NCI-H187 (cell line): ENCODE results near the gene MAST1.
A peak's percentile ranks its signal among the peaks of the same experiment; 100 is the strongest.
"Not testable (repeated sequence)": the region's sequence is repeated elsewhere in the genome, so short reads cannot be mapped to it uniquely, and the experiment has no call there.

ENCODE experiments used
- DNase-seq, 2 experiments: peaks; one replicate each; lab custom pipeline; 2025; lab: John Stamatoyannopoulos, UW

MAST1 gene

DNA sequence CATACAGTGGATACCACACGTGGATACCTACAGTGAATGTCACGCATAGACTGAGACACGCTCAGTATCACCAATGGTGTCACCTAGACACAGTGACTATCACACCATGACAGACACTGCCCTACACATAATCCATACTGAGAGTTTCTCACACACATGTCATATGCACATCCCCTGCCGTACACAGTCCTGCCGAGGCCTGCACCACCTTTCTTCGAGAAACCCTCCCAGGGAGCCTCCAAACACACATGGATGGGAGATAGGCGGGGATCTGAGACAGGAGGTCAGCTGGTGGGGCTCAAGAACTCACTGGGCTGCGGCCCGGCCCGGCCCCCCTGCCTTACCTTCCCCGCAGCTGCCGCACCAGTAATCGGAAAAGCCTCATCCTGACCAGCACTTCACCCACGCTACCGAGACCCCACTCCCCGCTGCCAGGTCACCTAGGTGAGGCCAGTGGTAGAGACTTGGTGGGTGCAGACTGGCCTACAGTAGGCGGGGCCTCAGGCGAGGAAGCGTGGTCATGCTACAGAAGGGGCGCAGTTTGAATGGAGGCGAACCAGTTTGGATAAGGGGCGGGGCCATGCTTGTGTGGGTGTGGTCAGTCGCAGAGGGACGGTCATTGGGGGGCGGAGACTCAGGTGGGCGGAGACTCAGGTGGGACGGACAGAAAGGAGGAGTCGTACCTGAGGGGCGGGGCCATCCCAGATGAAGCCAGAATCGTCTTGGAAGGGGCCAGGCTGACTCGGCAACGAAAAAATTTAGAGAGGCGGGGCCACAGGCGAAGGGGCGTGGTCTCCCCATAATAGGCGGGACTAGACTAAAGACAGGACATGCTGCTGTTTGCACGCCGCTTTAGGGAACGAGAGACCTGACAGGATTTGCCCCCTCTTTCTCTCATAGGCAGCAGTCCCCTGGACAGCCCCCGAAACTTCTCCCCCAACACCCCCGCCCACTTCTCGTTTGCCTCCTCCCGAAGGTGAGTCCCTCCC is 2.1 kb downstream of the MAST1 start:
- peak; percentile 50 to 66 for DNase-seq

DNA sequence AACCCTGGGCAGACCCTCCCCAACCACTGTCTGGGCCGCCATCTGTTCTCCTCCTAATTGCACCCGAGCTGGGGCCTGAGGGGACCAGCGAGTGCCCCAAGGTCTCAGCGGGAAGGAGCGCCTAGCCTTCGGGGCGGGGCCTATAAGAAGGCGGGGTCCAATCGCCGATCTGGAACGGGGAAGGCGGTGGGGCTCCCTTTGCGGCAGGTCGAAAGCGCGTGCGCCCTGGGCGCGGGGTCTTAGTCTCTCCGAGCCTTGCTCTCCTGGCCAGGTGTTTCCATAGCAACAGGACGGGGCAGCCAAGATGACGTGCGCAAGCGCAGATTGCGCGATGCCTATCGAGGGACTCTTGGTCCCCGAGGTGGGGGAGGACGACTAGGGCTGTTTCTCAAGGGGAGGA is 2.8 kb downstream of the MAST1 start:
- DNase-seq, result peak; percentile 47 to 59

DNA sequence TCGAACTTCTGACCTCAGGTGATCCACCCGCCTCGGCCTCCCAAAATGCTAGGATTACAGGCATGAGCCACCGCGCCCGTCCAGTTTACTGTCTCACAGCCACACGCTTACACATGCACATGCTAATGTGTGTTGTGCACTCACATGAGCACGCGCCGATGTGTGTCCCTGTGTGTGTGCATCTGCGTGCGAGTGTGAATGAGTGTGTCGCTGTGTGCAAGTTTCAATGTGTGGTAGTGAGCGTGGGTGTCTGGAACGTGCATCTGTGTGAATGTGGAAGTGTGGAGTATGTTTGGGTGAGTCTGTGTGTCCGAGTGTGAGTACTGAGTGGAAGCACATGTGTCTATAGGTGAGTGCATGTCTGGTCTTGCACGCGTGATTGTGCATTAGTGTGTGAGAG is 4.2 kb downstream of the MAST1 start:
- no peak for DNase-seq

DNA sequence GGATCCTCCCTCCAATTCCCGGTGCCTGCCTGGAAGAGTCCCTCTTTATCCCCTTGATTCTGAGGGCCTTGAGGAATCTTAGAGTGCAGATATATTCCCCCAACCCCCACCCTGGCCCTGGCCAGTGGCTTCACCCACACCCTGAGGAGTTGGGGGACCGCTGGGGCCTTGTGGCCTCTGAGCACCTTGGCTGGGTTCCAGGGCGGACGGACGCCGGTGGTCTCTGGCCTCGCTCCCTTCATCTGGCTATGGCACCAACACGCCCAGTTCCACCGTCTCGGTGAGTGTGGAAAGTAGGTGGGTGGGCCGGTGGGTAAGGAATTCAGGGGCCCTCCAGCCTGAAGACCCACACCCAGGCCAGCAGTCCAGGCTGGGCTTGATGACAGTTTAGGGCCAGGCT is 5.0 kb downstream of the MAST1 start:
- DNase-seq, result no peak

DNA sequence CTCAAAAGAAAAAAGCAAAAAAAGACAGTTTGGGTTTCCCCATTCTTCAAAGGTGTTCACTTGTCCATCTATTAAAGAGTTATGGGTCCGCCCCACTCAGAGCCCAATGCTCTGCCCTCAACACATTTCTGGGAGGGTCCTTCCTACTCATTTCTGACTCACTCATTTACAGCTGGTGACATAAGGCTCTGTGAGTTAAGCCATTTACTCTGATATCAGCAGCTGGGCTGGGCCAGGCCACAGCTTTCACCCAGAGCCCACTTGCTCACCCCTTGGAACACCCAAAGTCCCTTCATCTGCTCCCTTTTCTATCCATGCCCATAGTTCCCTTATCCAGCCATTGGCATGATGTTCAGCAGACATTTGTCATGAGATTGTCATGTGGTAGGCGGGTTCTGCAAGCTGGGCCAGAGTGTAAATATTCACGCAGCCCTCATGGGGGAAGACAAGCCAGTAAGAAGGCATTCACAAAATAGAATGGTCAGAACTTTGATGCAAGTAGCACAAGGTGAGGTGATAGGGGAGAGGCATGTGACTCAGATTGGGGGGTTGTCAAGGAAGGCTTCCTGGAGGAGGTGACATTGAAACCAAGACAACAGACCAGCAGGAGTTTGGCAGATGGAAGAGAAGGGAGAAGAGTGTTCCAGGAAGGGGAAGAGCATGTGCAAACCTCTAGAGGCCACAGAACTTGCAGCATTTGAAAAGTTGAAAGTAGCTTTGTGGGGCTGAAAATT is 5.9 kb downstream of the MAST1 start:
- no peak for DNase-seq

DNA sequence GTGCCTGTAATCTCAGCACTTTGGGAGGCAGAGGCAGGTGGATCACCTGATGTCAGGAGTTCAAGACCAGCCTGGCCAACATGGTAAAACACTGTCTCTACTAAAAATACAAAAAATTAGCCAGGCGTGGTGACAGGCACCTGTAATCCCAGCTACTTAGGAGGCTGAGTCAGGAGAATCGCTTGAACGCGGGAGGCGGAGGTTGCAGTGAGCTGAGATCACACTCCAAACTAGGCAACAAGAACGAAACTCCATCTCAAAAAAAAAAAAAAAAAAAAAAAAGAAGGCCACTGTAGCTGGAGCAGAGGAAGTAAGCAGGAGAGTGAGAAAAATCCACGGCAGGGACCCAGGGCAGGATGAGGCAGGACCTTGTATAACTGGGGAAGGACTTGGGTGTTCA is 8.3 kb downstream of the MAST1 start:
- DNase-seq, result not testable (repeated sequence)

DNA sequence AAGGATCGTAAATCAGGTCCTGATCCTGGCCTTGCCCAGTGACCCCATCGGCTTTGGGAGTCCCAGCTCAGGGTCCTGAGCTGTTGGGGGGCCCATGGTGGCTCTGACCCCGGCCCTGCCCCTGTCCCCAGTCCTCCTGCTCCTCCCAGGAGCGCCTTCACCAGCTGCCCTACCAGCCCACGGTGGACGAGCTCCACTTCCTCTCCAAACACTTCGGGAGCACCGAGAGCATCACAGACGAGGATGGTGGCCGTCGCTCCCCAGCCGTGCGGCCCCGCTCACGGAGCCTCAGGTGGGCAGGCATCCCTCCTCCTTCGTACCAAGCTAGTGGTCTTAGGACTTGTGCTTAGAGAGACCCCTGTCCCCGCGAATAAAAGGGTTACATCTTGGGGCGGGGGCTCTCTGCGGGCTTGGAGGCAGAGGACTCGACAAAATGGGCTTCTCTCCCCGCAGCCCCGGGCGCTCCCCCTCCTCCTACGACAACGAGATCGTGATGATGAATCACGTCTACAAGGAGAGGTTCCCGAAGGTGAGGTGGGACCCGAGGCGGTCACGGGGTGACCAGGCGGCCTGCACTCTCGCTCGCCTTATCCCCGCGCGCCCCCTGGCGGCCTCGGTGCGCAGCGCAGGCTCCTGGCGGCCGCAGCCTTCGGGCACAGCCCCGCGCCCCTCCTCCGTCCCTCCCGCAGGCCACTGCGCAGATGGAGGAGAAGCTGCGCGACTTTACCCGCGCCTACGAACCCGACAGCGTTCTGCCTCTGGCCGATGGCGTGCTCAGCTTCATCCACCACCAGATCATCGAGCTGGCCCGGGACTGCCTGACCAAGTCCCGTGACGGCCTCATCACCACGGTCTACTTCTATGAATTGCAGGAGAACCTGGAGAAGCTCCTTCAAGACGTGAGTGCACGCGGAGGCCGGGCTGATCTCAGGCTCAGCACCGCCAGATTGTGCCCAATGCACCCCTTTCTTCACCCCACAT is 9.1 kb downstream of the MAST1 start:
- peak in 1 of 2 experiments; percentile 29 for DNase-seq

DNA sequence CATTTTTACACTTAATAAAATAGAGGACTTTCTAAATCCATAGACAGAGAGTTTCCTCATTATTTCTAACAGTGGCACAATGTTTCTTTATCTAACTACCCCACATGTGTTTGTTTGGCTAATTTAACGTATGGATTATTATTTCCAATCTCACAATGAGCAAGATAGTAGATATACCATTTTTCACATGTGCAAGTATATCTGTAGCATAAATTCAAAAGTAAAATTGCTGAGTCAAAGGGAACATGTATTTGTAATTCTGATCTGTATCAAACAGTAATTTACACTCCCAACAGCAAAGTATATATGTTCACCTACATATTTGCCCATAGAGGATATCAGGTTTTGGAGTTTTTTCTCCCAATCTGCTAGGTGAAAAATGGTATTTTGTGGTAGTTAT is 18.3 kb downstream of the MAST1 start:
- no peak for DNase-seq

DNA sequence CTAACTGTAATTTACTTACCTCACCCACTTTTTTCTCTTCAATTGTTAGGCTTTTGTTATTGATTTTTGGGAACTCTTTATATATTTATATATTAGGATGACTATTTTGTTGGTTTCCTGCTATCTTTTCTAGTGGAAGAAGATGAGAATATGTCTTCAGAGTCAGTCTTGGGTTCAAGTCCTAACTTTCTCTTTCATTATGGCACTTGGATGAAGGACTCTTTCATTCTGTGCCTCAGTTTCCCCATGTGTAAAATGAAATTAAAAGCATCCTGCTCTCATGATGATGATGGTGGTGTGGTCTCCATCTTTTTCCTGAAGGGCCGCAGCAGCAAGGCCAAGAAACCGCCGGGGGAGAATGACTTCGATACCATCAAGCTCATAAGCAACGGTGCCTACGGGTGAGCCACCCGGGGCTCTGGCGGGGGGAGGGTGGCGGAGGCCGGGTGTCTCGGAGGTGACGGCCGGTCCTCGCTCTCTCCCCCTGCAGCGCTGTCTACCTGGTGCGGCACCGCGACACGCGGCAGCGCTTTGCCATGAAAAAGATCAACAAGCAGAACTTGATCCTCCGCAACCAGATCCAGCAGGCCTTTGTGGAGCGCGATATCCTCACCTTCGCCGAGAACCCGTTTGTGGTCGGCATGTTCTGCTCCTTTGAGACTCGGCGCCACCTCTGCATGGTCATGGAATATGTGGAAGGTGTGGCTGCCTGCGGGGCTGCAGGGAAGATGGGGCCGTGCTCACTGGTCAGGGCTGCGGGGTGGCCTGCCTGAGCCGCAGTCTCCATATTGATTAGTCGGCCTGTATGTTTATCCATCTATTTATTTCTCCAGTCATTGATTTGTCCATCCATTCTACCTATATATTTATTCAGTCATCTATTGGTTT is 20.0 kb downstream of the MAST1 start:
- no peak for DNase-seq

DNA sequence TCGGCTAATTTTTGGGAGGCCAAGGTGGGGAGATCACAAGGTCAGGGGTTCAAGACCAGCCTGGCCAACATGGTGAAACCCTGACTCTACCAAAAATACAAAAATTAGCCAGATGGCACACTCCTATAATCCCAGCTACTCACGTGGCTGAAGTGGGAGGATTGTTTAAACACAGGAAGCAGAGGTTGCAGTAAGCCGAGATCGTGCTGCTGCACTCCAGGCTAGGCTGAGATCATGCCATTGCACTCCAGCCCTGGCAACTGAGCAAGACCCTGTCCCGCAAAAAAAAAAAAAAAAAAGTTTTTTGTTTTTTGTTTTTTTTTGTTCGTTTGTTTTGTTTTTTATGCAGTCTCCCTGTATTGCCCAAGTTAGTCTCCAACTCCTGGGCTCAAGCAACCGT is 21.2 kb downstream of the MAST1 start:
- no peak for DNase-seq

DNA sequence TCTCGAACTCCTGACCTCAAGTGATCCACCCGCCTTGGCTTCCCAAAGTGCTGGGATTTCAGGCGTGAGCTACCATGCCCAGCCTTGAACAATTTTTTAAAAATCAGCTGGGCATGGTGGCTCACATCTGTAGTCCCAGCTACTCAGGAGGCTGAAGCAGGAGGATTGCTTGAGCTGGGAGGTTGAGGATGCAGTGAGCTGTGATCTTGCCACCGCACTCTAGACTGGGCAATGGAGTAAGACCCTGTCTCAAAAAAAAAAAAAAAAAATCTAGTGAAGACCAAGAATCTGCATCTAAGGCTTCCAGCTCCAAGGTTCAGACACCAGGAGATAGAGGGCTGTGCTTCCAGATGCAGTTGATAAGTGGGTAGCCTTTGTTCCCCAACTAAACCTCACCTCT is 25.8 kb downstream of the MAST1 start:
- DNase-seq, result no peak

DNA sequence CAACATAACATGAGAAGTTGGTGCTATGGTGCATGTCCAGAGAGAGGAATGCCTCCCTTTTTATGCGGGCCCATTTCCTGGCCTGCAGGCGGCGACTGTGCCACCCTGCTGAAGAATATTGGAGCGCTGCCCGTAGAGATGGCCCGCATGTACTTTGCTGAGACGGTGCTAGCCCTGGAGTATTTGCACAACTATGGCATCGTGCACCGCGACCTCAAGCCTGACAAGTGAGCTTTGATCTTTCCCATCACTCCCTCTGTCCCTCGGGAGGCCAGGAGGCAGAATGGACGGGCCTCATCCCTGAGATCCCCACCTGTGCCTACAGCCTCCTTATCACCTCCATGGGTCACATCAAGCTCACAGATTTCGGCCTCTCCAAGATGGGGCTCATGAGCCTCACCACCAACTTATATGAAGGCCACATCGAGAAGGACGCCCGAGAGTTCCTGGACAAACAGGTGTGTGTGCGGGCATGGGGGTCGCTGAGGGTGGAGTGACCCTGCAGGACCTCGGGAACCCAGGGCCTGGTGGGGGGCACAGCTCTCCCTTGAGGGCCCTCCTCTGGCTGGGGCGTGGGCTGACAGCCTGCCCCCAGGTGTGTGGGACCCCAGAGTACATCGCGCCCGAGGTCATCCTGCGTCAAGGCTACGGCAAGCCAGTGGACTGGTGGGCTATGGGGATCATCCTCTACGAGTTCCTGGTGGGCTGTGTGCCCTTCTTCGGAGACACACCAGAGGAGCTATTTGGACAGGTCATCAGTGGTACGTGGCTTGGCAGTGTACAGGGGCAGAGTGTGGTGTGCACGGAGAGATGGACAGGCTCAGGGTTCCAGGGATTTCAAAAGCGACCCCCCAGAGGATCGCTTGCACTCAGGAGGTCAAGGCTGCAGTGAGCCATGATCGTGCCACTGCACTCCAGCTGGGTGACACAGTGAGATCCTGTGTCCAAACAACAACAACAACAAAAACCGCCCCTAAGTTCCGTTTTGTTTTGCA is 26.7 kb downstream of the MAST1 start:
- no peak for DNase-seq

DNA sequence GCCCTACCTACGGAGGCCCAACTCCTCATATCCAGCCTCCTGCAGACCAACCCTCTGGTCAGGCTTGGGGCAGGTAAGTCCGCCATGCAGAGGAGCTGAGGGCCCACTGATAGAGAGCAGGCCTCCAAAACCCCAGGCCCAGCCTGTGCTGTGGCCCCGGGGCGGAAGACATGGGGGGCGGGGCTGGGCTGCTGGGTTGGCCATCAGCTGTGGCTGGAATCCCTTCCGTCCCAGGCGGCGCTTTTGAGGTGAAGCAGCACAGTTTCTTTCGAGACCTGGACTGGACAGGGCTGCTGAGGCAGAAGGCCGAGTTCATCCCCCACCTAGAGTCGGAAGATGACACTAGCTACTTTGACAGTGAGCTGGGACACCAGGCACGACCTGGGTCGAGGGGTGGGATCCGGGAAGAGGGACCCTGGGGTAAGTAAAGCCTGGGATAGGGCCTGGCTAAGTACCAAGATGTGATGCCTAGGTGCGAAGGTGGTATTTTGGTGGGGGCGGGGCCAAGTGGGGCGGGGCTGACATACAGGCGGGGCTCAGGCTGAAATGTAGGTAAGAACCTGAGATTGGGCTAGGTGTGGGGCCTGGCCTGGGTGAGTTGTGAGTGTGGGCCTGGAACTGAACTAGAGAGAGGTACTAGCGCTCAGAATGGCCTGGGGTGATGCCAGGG is 27.6 kb downstream of the MAST1 start:
- no peak for DNase-seq

DNA sequence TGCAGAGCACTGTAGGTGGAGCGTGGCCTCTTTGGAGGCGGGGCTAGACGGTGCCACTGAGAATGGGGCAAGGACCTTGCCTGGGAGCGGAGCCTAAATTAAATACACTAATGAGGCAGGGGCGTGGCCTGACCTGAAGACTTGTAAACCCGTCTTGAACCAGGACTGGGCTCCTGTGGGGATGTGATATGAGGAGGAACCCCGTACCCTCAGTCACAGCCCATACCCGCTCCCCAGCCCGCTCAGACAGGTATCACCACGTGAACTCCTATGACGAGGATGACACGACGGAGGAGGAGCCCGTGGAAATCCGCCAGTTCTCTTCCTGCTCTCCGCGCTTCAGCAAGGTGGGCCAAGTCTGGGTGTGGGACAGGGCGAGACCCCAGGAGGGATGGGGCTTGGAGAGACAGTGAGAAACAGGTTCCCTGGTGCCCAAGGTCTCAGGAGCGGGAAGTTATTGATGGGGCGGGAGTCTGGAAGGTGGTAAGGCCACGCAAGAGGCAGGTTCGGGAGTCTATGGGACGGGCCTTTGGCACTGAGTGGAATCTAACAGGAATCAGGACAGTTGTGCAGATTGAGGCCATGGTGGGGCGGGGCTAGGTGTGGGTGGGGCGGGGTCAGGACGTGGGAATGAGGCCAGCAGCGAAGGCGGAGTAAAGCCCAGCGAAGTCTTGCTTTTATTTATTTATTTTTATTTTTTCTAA is 28.3 kb downstream of the MAST1 start:
- DNase-seq, result no peak

DNA sequence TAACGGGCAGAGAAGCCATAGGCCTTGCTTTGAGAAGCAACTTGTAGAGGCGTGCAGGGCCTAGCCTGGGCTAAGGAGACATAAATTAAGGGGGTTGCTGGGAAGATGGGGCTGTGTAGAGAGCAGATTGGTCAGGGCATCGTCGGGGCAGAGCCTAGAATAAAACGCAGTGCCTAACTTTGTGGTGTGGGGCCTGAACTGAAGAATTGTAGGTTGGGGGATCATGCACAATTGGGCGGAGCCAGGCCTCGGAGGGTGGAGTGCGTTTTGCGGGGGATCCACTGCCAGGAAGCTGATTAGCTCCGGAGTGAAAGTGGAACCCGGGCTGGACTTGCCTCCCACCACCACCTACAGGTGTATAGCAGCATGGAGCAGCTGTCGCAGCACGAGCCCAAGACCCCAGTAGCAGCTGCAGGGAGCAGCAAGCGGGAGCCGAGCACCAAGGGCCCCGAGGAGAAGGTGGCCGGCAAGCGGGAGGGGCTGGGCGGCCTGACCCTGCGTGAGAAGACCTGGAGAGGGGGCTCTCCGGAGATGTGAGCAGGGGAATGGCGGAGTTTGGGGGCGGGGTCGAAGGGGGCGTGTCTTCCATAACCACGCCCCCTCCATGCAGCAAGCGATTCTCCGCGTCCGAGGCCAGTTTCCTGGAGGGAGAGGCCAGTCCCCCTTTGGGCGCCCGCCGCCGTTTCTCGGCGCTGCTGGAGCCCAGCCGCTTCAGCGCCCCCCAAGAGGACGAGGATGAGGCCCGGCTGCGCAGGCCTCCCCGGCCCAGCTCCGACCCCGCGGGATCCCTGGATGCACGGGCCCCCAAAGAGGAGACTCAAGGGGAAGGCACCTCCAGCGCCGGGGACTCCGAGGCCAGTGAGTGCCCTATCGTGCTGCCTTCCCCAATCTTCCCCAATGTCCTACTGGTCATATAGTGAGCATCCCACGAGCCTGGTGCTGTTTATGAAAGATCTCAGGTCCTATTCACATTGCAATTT is 29.1 kb downstream of the MAST1 start:
- peak; percentile 25 to 44 for DNase-seq

DNA sequence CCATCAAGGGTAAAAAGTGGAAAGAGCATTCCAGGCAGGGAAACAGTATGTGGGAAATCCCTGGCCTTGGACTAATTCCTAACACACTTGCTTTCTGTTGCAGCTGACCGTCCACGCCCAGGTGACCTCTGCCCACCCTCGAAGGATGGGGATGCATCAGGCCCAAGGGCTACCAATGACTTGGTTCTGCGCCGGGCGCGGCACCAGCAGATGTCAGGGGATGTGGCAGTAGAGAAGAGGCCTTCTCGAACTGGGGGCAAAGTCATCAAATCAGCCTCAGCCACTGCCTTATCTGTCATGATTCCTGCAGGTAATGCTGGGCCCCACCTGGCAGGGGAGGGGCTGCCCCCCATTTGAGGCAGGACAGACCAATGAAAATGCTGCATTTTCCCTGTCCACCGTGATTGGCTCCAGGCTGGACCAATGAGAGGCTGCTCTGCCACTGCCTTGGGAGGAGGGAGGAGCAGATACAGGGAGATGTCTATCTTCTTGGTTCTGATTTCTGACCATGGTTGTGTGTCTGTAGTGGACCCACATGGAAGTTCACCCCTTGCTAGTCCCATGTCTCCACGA is 30.3 kb downstream of the MAST1 start:
- DNase-seq, result no peak

DNA sequence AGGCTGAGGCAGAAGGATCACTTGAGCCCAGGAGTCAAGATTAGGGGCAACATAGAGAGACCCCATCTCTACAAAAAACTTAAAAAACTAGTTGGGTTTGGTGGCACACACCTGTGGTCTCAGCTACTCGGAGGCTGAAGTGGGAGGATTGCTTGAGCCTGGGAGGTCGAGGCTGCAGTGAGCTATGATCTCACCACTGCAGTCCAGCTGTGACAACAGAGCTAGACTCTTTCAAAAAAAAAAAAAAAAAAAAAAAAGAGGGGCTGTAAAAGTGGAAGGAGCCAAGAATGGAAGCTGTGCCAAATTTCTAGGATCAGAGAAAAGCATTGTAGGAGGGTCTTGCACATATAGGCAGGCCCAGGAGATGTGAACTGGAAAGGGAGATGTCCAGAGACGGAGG is 33.4 kb downstream of the MAST1 start:
- no peak for DNase-seq
